Kasumi-1 (cell line): Measurements from ENCODE around the gene DAGLA.
A peak's percentile ranks its signal among the peaks of the same experiment; 100 is the strongest.

Experiments used
- DNase-seq, 2 experiments: peaks; one replicate each; lab custom pipeline; 2025; lab: John Stamatoyannopoulos, UW

The DAGLA gene

DNA sequence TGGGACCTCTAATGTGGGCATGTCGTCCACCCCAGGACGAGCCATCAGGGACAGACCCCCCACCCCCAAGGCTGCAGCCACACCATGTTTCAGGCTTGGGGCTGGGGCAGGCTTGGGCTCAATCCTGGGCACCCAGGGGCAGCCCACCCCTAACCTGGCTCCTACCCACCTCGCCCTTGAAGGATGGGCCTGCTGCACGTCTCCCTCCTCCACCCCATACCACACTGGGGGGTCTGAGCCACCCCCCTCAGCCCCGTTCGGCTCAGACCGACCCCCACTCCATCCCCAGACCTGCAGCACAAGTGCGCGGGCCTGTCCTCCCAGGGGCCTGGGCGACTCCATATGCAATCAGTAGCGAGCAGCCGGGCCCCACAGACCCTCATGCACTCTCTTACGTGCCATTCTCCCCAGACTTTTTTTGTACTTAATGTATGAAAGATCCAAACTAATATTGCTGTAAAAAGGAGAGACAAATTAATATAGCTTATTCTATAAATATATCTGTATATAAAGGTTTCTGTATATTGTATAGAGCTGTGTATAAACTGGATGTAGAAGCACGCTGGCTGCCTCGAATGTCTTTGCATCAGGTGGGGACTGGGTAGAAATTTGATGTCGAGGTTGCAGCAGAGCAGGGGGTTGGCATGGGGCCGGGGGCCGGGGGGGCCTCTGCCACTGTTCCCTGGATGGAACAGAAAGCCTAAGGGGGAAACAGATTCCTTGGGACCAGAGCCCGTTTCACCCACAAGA is 66.4 kb downstream of the DAGLA start:
- DNase-seq, result no peak

GRCh38 chr11:61747192-61747966 is 67.2 kb downstream of the DAGLA start:
- peak; percentile 31 to 35 for DNase-seq

DNA sequence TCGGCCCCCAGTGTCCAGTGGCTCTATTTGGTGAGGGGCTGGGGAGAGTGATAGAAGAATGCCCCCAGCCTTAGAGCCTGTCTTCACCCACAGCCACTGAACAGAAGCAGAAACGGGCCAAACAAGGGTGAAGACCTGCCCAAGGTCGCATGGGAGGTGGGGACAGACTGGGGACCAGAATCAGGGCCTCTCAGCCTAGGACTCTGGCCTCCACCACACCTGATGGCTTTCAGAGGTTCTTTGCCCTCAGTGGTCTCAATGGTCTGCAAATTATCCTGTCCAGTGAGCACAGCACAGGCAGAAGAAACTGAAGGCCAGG is 67.7 kb downstream of the DAGLA start:
- DNase-seq, result peak; percentile 31 to 32

DNA sequence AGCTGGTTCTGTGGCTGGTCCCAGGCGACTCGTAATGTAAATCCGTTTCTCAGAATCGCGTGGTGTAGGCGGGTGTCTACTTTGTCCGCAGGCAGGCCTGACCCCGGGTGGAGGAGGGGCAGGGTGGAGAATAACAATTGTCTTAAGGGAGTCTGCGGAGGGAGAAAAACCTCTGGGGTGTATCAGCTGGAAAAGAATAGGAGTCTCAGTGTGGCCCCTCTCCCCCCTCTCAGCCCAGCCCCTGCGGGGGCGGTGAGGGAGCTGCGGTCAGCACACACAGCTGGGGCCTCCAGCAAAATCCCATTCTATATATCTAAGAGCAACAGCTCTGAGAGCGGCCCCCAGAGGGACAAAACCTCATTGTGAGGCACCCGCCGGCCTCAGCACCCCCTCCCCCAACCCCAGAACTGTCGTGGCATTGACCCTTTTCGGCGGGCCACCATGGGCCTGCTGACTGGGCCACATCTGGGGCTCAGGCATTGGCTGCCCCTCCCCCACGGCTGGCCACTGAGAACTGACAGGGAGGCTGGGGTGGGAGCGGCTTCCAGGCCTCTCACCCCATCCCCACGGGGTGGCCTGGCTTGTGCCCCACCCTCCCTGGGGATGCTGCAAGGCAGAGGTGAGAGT is 69.5 kb downstream of the DAGLA start:
- no peak for DNase-seq

DNA sequence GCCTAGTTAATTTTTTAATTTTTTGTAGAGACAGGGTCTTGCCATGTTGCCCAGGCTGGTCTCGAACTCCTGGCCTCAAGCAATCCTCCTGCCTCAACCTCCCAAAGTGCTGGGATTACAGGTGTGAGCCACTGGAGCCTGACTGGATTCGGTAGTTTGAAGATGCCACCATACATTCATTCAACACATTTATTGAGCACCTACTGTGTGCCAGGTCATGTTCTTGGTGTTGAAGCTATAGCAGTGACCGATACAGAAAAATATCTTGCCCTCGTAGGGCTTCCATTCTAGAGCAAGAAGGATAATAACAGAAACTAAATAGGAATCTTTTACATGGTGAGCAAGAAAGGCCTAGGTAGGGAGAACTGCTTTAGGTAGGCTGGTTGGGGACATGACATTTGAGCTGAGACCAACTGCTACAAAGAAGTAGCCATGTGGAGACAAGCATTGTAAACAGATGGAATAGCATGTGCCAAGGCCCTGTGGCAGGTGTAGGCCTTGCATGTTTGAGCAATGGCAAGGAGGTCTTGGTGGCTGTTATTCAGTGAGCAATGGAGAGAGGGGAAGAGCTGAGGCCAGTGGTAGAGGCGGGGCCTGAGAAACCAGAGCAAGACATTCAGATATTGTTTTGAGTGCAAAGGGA is 70.6 kb downstream of the DAGLA start:
- no peak for DNase-seq

GRCh38 chr11:61751384-61751783 is 71.2 kb downstream of the DAGLA start:
- no peak for DNase-seq

DNA sequence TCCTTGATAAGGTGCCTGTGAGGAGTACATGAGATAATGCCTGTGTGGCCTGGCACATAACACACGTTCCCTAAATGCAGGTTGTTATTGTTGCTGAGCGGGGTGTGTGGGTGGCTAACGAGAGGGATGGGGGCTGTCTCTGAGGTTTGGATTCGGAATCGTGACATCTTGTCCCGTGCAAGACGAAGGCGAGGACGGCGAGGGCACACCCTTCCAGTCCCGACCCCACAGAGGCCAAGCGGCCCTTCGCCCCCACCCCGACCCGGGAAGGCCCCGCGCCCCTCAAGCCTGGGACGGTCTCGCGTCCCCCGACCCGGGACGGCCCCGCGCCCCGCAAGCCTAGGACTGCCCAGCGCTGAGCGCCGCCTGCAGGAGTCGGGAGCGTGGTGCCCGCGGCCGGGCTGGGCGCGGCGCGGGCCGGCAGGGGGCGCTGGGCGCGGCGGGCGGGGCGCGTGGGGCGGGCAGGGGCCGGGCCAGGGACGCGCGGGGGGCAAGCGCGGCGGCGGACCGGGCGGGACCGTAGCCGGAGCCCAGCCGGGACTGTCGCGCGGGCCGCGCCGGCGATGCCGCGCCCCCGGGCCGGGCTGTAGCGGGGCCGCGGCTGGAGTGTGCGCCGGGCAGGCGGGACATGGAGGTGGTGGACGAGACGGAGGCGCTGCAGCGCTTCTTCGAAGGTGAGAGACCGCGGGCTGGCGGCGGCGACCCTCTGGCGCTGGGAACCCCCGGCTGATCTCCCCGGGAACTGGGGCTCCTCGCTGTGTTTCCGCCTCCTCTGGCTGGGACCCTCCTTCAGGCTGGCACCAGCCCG is 72.1 kb downstream of the DAGLA start, which contains the start of gene MYRF:
MYRF (plus strand) TSS at position 520 of the 808 bp plus-strand sequence; CDS start at position 629, 109 bp downstream.
- DNase-seq, result peak; percentile 32 to 42

GRCh38 chr11:61752925-61753521 is 72.8 kb downstream of the DAGLA start:
- DNase-seq, result no peak

- no peak for DNase-seq
Observed at GRCh38 chr11:61753672-61754071, 73.5 kb downstream of the DAGLA start.

DNA sequence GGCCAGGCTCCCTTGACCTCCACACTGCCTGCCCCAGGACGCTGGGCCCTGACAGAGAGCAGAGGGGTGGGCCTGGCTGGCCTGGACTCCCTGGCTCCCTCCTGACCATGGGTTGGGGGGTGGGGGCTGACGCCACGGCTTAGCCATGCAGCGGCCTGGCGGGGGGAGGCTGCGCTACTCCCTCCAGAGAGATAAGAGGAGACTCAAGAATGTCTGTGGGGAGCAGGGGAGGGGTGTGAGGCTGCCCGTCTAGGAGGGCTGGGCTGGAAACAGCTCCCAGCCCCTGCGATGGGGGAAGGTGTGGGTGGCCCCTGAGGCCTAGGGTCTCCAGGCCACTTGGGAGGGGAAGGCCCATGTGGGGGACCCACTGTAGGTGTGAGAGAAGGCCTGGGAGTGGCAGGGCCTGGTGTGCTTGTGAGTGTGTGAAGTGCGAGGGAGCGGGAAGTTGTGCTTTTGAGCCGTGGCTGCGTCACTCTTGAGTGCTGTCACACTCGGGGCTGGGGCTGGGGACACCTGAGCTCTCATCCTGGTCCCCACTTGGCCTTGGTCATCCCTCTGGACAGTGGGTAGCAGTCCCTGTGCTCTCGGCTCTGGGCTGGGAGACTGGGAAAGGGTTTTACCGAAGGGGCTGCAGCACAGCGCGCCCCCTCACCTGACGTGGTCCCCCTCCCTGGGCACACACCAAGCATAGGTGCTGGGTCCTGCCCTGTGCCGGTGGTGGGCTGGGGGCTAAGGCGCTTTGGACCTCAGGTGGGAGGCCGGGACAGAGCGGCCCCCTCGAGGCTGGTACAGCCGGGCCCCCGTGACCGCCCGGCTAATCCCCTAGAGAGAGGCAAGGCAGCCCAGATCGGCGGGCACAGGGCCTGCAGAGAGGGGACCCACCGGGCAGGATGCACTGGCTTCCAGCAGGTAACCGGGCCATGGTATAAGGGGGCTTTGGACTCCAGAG is 74.6 kb downstream of the DAGLA start:
- DNase-seq, result no peak

- DNase-seq, result no peak
Observed at GRCh38 chr11:61756147-61756451, 75.9 kb downstream of the DAGLA start.

DNA sequence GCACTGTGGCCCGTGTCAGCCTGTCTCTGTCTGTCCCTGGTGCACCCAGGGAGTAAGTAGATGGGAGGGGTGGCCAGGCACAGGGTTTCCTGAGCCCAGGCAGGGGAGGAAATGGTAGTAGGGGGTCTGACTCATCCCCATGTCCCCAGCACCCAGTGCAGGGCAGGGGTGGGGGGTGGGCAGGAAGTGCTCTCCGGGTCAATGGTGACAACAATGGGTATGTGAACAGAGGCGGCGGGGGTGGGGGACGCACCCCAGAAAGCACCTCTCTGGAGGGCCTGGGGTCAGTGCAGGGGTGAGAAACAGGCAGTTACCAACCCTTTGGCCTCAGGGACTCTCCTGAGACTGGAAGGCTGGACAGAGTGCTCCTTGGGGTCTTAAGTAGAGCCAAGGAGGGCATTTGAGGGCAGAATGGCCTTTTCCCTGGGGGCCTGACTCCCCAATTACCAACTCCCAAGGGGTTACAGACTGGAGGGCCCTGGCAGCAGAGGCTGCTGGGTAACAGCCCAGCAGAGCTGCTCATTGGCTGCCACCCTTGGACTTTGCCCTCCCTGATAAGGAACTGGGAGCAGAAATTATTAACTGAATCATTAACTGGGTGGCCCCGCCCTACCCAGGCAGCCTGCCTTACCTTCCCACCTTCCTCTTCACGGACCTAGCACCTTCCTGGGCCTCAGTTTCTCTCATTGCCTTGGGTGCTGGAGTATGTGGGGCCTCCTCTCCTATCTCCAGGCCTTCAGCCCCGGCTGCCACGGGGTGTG is 76.4 kb downstream of the DAGLA start:
- DNase-seq, result peak; percentile 36 to 45

DNA sequence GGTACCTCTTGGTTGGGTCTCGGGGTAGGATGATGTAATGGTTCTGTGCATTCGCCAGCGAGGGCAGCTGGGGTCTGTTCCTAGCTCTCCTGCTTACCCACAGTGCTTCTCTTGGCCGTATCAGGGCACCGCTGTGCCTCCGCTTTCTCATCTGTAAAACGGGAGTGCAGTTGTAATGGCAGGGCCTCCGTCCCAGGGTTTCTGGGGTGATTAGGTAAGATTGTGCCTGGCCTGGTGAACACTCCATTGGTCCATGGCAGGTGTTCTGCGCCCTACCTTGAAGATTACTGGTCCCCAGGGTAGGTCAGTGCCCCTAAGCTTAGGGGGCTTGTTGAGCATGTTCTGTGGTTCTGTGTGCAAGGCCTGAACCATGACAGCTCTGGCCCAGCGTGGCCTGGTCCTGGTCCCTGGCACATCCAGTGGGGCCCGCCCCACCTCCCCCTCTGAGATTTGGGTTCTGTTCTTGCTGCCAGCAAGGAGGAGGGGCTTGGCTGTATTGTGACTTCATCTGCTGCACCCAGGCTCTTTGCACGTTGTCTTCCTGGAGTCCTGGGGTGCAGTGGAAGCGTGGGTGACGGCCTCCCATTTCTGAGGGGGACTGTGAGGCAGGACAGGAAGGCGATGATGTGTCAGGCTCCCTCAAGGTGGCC is 77.1 kb downstream of the DAGLA start:
- DNase-seq, result no peak

- no peak for DNase-seq
Observed at GRCh38 chr11:61760946-61761345, 80.8 kb downstream of the DAGLA start.

DNA sequence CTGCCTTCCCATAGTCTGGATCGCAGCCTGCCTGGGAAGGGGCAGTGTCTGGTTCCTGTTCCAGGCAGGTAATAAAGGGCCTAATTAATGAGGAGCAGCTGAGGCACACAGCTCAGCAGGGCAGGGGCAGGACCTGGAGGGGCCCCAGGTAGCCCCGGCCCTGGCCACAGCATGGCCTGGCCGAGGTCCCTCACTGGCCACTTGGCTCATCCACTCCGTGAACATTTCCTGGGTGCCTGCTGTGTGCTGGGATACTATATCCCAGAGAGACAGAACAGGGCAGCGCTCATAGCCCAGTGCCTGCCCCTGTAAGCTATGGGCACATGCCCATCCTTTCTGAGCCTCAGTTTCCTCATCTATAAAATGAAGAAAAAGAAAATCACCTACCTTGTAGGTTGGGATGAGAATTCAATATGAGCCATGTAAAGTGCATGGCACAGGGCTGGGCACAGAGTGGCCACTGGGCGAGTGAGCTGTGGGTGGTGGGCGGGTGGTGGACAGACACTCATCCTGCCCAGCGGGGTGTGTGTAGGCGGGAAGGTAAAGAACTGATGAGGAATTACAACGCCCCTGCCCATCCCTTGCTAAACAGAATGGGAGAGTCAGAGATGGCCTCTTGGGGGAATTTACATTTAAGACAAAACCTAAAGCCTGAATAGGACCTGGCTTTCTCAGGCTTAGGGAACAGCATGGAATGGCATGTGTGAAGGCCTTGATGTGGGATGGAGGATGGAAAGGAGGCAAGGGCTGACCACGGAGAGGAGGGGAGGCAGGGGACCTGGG is 81.4 kb downstream of the DAGLA start:
- DNase-seq, result no peak

DNA sequence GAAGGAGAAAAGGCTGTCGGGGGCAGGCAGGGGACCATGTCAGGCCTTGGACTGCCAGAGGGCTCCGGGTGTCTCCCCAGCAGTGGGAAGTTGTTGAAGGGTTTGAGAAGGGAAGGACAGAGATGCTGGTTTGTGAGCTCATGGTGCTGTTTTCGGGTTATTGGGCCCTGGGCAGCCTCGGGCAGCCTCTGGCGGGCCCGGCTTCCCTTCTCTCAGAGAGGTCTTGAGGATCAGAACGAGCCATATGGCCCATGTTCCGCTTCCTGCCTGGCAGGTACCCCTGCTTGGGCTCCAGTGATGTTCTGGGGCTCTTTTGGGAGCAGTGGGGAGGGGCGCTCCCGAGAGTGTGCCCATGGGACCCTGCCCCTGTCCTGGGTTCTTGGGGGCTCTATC is 82.0 kb downstream of the DAGLA start:
- DNase-seq, result no peak

DNA sequence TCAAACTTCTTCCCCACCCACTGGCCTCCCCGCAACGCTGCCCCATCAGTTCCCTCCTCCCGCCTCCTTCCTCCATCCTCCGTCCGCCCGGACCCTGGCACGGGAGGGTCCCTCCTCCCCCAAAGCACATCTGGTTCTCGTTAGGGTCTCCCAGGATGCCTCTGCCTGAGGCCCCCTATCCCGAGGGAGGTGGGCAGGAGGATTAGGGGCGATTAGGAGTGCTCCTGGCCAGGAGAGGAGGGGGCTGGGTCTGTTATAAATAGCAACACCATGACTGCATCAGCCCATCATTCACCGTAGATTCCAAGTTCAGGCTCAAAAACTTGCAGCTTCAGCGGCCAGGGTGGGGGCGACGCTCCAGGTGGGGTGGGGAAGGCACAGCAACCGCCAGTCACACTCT is 82.6 kb downstream of the DAGLA start:
- DNase-seq, result no peak

DNA sequence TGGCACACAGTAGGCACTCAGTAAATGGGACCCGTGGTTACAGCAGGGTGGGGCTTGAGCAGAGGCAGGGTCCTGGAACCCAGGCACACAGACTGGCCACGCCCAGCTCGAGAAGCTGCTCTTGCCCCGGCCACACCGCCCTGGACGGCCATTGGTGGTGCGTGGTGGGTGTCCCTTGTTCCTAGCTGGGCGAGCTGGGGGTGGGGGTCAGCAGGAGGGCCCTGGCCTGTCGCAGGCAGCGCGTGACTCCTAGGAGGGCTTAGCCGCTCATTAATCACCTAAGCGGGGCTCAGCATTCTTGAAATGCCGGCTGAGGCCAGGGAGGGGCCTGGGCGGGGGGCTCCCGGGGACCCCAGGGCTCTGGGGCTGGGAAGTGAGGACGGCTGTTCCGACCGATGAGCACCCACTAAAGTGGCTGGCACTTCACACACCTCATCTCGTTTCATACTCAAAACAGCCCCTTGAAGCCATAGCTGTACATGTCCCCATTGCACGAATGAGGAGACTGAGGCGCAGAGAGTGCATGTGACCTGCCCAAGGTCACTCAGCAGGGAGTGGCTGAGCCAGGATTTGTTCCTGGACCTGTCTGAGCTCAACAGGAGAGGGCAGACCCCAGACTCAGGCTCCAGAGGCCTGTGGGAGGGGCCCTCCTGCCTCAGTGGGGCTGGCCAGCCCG is 83.9 kb downstream of the DAGLA start:
- DNase-seq, result no peak
